CD1c-positive myeloid dendritic cell (primary cell): ENCODE measurements around the gene LRRC10B.

Source experiments
- DNase-seq: peaks from one replicate; pipeline ENCODE4 v3.0.0-alpha.2; 2016; ENCODE audit errors: extremely low spot score

LRRC10B gene

DNA sequence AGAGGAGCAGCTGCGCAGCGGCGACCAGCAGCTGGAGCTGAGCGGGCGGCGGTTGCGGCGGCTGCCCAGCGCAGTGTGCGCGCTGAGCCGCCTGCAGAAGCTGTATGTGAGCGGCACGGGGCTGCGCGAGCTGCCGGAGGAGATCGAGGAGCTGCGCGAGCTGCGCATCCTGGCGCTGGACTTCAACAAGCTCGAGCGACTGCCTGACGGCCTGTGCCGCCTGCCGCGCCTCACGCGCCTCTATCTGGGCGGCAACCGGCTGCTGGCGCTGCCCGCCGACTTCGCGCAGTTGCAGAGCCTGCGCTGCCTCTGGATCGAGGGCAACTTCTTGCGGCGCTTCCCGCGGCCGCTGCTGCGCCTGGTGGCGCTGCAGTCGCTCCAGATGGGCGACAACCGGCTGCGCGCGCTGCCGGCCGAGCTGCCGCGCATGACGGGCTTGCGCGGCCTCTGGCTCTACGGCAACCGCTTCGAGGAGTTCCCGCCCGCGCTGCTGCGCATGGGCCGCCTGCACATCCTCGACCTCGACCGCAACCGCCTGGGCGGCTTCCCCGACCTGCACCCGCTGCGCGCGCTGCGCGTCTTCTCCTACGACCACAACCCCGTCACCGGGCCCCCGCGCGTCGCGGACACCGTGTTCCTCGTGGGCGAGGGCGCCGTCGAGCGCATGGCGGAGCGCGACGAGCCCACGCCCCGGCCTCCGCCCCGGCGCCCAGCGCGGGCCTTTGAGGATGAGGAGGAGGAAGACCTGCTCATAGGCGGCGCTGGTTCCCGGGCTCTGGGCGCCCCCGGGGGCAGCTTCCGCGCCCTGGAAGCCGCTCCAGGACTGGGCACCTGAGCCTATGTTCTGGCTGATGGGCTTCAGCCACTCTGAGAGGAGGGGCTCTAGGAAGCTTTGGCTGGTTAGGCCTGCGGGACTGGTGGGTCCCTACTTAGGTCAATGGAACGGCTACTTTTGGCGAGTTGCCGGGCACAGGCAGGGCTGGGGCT lies 787 bp downstream of the LRRC10B start:
- peak; percentile 89 for DNase-seq

GRCh38 chr11:61510166-61510919 lies 1.8 kb downstream of the LRRC10B start:
- no peak for DNase-seq

GRCh38 chr11:61510974-61511373 lies 2.4 kb downstream of the LRRC10B start:
- DNase-seq: no peak

DNA sequence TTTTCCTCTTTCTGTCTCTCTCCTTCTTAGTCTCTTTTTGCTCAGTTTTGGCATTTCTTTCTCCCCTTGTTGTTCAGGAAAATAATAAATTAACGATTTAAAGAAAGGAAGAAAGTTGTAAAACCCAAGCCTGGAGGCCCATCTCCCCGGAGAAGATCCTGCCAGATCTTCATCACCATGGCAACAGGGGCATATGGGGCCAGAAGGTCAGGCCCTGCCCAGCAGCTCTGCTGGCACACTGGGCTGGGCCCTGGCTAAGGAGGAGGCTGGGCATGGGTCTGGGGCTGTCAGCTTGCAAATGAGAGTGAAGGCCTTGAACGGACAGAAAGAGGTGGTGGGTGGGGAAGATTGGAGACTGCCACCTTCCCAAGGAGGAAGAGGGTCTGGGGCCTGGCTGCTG lies 2.8 kb downstream of the LRRC10B start:
- DNase-seq: no peak

GRCh38 chr11:61512435-61512834 lies 3.9 kb downstream of the LRRC10B start:
- no peak for DNase-seq

DNA sequence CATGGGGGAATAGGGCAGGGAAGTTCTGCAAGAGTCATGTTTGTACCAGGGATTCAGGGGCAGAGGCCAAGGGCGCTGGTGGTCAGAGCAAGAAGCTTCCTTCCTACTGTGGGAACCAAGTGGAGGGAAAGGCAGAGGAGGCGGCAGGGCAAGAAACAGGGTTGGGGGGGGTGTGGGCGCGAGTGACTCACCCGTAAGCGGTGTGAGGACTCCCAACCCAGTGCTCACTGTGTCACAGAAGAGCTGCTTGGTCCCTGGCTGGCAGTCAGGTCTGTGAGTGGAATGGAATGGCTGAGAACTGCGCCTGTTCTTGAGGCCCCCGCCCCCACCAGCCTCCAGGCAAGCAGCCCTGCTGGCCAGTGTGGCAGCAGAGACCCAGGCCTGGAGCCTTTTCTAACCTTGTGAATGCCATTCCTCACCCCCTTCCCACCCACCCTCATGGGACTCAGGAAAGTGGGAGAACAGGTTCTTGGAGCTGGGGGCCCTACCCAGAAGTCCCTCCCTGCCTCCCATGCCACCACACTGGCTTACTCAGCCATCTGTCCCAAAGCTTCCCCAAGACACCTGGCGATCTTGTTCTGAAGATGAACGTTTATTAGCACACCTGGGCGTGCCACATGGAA lies 4.7 kb downstream of the LRRC10B start:
- no peak for DNase-seq

DNA sequence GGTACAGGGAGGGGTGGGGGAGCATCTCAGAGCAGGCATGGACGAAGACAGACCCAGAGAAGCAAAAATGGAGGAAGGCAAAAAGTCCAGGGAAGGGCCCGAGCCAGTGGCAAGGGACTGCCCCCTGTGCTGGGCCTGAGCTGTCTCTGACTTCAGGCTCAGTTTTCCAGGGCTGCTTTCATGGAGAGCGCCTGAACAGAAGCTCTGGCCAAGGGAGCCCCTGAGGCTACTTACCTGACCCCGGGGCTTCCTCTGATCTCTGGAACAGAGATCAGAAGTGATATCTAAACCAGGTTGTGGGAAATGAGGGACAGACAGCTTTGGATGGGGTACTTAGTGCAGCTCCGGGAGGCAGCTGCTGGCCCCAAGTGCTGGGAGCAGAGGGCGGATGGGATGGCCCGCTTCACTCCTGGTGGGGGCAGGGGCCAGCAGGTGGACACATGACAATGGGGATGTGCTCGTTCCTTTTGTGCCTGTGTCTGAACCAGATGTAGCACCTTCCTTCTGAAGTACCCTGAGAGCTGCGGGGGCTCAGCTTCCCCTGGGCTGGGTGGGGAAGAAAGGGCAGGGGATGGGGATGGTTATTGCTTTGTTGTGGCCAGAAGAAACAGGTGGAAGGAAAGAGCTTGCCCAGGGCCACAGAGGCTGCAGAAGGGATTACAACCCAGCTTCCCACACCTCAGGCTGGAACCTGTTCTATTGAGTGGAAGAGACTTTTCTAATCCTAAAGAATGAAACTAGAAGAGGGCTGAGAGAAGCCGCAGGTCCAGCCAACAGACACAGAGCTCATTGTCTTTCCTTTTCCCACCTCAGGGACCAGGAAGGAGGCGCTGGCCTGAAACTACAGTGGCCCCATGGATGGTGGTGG lies 5.7 kb downstream of the LRRC10B start:
- no peak for DNase-seq

DNA sequence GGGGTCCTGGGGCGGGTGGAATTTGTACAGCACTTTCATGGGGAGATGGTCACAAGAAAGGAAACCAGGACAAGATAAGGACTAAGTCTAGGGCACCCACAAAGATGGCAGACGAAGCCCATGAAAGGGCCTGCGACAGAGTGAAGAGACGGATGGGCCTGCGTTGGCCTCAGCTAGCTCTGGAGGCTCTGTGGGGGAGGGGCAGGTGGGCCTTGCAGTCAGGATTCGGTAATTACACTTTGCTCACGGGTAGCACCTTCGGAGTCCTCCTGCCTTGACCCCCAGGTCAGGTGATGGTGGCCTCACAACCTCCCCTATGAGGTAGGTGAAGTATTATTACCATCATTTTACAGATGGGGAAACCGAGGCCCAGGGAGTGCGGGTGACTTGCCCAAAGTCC lies 7.1 kb downstream of the LRRC10B start:
- DNase-seq: no peak

DNA sequence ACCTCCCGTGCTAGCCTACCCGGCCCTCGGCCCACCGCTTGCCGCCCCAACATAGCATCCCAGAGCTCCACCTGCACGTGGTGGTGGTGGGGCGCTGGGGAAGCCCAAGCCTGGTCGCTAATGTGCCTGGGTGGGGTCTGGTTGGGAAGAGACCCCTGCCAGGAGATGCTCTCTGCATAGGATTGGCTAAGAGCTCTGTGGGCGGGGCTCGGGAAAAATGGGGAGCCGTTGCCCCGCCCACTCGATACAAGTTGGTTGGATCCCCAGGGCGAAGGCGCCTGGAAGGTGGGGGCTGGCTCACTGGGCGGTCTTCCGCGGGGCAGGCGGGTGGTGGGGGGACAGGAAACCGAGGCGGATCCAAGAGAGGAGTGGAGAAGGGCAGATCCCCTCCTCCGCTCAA lies 7.6 kb downstream of the LRRC10B start:
- DNase-seq: no peak

- DNase-seq: peak; percentile 56
Measured at GRCh38 chr11:61516675-61517572, 8.4 kb downstream of the LRRC10B start.

DNA sequence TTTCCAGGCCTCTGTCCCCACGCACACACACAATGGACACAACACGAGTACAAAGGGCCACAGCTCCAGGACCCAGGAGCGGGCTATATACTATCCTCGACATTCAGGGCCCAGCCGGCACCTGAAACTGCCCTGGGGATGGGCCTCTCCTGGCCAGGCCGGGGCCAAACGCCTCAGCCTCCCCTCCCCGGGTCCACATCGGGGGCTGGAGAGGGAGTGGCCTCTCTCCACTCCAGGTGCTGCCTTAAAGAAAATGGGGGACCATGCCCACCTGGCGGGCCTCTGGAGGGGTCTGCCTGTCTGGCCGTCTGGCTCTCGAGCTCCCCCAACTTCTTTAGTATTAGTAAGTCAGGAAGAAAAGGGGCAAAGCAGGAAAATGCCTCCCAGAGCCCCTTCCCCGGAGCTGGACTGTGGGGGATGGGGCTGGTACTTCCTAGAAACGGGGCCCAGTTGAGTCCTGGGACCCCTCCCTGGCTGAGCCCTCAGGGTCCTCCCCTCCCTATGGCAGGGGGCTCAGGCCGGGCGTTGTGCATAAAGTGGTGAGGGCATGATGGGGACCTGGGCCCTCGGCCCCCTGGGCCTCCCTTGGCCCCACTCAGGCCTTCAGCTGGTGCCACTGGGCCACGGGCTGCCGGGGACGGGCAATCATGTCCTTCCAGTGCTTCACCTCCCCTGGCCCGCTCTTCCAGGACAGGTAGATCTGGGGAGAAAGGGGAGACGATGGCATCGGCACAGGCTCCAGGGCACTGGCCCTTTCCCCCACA lies 9.7 kb downstream of the LRRC10B start:
- DNase-seq: no peak

GRCh38 chr11:61522881-61523280 lies 14.3 kb downstream of the LRRC10B start:
- DNase-seq: no peak

DNA sequence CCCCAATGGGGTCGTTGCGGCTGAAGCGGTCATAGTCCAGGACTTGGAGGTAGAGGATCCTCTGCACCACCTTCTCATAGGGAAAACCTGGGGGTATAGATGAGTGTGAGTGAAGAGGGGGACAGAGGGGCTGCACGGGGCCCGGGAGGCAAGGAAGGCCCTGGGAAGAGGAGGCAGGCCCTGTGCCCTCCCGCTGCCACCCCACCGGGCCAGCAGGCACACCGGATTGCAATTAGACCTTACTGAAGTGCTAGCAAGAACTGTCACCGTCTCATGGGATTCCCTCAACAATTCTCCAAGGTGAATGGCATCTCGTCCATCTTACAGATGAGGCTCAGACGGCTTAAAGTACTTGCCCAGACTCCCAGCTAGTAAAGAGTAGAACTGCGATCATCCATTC lies 15.9 kb downstream of the LRRC10B start:
- no peak for DNase-seq

GRCh38 chr11:61524963-61525587 lies 16.5 kb downstream of the LRRC10B start:
- no peak for DNase-seq

DNA sequence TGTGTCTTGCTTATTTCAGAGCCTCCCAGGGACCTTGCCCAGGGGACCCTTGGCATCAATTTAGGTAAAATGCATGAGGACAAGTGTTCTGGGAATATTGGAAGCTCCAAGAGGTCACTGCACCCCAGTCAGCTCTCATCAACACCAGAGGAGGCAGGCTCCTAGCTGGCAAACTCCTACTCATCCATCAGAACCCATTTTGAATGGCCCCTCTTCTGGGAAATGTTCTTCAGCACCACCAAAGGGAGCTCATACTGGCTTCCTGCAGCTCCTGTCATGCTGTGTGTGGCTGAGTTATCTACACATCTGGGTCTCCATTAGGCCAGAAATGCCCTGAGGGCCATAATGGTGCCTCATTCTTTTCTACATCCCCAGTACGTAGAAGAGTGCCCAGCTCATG lies 17.7 kb downstream of the LRRC10B start:
- no peak for DNase-seq

DNA sequence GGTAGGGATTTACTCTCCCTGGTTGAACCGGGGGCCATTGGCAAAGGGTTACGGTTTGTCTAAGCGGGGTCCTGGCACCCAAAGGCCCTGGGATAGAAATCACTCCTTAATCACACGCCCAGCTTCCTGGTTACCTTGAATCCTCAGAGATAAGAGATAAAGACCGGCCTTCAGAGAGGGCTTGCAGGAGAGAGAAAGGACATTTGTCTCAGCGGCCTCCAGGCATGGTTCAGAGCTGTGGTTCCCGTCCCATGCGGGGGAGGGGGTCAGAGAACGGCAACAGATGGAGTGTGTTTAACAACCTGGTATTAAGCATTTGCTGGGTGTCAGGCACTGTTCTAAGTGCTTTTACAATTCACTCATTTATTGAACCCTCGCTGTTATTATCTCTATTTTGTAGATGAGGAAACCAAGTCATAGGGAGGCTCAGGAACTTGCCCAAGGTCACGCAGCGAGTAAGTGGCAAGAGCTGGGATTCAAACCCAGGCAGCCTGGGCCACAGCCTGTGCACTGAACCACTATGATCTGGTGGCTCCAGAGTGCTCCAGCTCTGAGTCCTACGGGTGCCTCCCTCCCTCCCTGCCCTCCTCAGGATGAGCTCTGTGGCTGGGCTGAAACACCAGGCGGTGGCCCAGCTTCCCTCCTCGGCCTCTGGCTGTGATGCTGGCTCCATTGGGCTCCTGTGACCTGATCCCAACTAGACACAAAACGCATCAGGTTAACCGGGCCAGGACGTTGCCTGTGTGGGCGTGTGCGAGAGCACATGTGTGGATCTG lies 18.6 kb downstream of the LRRC10B start:
- no peak for DNase-seq

DNA sequence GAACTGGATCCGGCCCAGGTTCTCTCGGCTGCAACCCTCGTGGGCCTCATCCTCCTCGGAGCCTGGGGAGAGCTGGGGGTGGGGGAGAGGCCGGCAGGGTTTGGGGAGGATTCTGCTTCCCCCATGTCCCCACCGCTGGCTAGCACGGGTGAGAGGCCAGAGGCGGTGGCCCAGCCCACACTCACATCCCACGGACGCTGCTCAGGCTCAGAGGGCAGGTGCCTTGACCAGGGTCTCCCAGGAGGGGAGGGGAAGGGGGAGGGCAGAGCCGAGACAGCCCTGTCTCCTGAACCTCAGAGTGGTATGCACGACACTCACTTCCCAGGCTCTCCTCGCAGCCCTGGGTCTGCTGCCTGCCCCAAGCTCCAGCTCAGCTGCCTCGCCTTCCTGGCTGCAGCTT lies 19.6 kb downstream of the LRRC10B start:
- no peak for DNase-seq

DNA sequence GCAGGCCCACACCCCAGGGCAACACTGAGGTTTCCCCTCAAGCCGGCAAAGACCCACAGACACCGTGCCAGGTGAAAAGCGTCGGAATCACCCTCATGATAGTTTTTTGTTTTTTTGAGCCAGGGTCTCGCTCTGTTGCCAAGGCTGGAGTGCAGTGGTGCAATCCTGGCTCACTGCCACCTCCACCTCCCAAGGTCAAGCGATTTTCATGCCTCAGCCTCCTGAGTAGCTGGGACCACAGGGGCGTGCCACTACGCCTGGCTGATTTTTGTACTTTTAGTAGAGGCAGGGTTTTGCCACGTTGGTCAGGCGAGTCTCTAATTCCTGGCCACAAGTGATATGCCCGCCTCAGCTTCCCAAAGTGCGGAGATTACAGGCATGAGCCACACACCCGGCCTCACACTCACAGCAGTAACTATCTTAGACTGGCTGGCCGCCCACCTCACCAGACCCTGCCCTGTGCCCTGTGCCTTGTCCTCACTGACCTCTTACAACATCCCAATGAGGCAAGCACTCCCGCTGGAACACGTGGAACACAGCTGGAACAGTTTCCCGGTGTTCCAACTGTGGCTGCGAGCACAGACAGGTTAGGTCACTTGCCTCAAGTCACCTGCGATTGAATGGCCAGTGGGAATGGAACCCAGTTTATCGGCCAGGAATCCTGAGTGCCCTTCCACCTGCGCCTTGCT lies 21.1 kb downstream of the LRRC10B start:
- no peak for DNase-seq
